K562 (cell line): ENCODE measurements around the gene GEMIN7. TPM values are rescaled to one million over a fixed set of nuclear protein-coding genes. Genes with fewer than 3 reads are reported as not detected.

Experiments
- ATAC-seq: fragments of 200-7000 bp; cut with Tn5 transposase; 3 replicates; pipeline ENCODE4 v1.9.1; 2020; ENCODE audit warnings: moderate library complexity
- BruUV-seq: library from RNA; stranded (reverse); fragments of 400-500 nt; replicated peaks from 2 replicates; lab custom pipeline; 2021; lab: Mats Ljungman, UMichigan
- CTCF ChIA-PET: fragments of 300-600 bp; formaldehyde crosslinking; extraction: SDS; loops from one replicate; lab custom pipeline; 2021; ENCODE audit warnings: low intra/inter-chr PET ratio; lab: Yijun Ruan, JAX
- POLR2A ChIA-PET: fragments of 300-600, 350-650 bp; sonication (Branson Sonifier 250); formaldehyde crosslinking; extraction: SDS; loops from one replicate; lab custom pipeline; 2021; ENCODE audit warnings: antibody characterized with exemption, inconsistent platforms; lab: Yijun Ruan, JAX
- DNase-seq, 4 experiments: peaks; one replicate each; pipeline versions ENCODE4 v3.0.0 to v3.0.0-alpha.2; 2011 to 2018; ENCODE audit warnings: low spot score in 3 of 4, mixed read lengths in 3 of 4; ENCODE audit errors: extremely low read depth in 1 of 4
- FAIRE-seq: peaks from 2 replicates; lab custom pipeline; 2011; peaks lifted over from hg19 to GRCh38; lab: Jason Lieb, UNC
- H2AFZ ChIP-seq: 2 replicates; pipeline ENCODE4 v1.6.0; 2011; ENCODE audit warnings: low read depth, low read length, control low read depth, inconsistent platforms
- H3K27ac ChIP-seq: fragments of 200-600 bp; 3 replicates; pipeline ENCODE4 v1.8.0; 2011; ENCODE audit warnings: low read depth, mild to moderate bottlenecking, control low read depth, inconsistent platforms, low read length, moderate library complexity, mixed read lengths; ENCODE audit errors: extremely low read depth
- H3K27me3 ChIP-seq, 2 experiments: fragments of 300-600 bp in 1 of 2; 2 replicates in 1 of 2; 3 replicates in 1 of 2; pipeline versions ENCODE4 v1.6.0 to v1.8.0; 2011; ENCODE audit warnings: inconsistent platforms in 2 of 2, low read length in 2 of 2, mild to moderate bottlenecking in 1 of 2, mixed read lengths in 1 of 2, moderate library complexity in 1 of 2; ENCODE audit not compliant: control insufficient read depth in 2 of 2, insufficient read depth in 2 of 2
- H3K36me3 ChIP-seq: fragments of 300-600 bp; 3 replicates; pipeline ENCODE4 v1.8.0; 2011; ENCODE audit warnings: mild to moderate bottlenecking, low read length, inconsistent platforms; ENCODE audit not compliant: control insufficient read depth, insufficient read depth
- H3K4me1 ChIP-seq, 2 experiments: fragments of 200-600 bp in 1 of 2; replicated peaks in 1 of 2; 2 replicates in 1 of 2; 3 replicates in 1 of 2; pipeline versions ENCODE4 v1.5.1 to v1.8.0; 2011; ENCODE audit warnings: inconsistent platforms in 2 of 2, low read length in 2 of 2, mild to moderate bottlenecking in 1 of 2, mixed read lengths in 1 of 2, moderate library complexity in 1 of 2; ENCODE audit not compliant: control insufficient read depth in 2 of 2, insufficient read depth in 2 of 2
- H3K4me2 ChIP-seq: 2 replicates; pipeline ENCODE4 v1.6.1; 2011; ENCODE audit warnings: low read length, control low read depth, inconsistent platforms, mixed read lengths; ENCODE audit not compliant: insufficient read depth
- H3K4me3 ChIP-seq: fragments of 200-600 bp; sonication (generic), shearing (Covaris generic); 2 replicates; pipeline ENCODE4 v1.5.1; 2016; ENCODE audit warnings: control low read depth, inconsistent platforms
- H3K79me2 ChIP-seq: fragments of 200-600 bp; 3 replicates; pipeline ENCODE4 v1.8.0; 2011; ENCODE audit warnings: low read length, inconsistent platforms; ENCODE audit not compliant: control insufficient read depth, insufficient read depth
- H3K9ac ChIP-seq, 2 experiments: 2 replicates each; pipeline versions ENCODE4 v1.6.0 to v1.6.1; 2011; ENCODE audit warnings: low read depth in 2 of 2, low read length in 2 of 2, control low read depth in 1 of 2, inconsistent platforms in 1 of 2, mild to moderate bottlenecking in 1 of 2, mixed read lengths in 1 of 2; ENCODE audit not compliant: insufficient read depth in 1 of 2
- H3K9me1 ChIP-seq: one replicate; pipeline ENCODE4 v1.6.0; 2011; ENCODE audit warnings: inconsistent platforms, mild to moderate bottlenecking, low read length, moderate library complexity; ENCODE audit not compliant: control insufficient read depth, insufficient read depth
- H3K9me3 ChIP-seq: replicated peaks from 2 replicates; pipeline ENCODE4 v1.5.1; 2011; ENCODE audit warnings: low read depth, low read length, inconsistent platforms; ENCODE audit not compliant: control insufficient read depth, insufficient read depth
- H4K20me1 ChIP-seq: replicated peaks from 2 replicates; pipeline ENCODE4 v1.6.1; 2011; ENCODE audit warnings: low read length, inconsistent platforms, mixed read lengths; ENCODE audit not compliant: control insufficient read depth, insufficient read depth
- C11orf30 ChIP-seq: fragments of 450-650 bp; IDR thresholded peaks from 2 replicates; pipeline ENCODE4 v1.6.1; 2016; ENCODE audit warnings: low read depth, mild to moderate bottlenecking
- EHMT2 ChIP-seq: fragments of 450-650 bp; IDR thresholded peaks from 2 replicates; pipeline ENCODE4 v1.6.1; 2018; ENCODE audit warnings: antibody characterized with exemption
- FUS ChIP-seq: fragments of 200-400 bp; formaldehyde crosslinking; optimal IDR thresholded peaks from 2 replicates; pipeline ENCODE3; 2017; ENCODE audit warnings: low read depth, low read length
- HIVEP1 ChIP-seq: fragments of 250-450 bp; sonication (Bioruptor Pico); IDR thresholded peaks from 2 replicates; pipeline ENCODE4 v1.4.0; 2020; ENCODE audit warnings: mild to moderate bottlenecking
- NFXL1 ChIP-seq: fragments of 450-650 bp; formaldehyde crosslinking; IDR thresholded peaks from 2 replicates; pipeline ENCODE4 v1.4.0; 2021; ENCODE audit warnings: mild to moderate bottlenecking
- NFYB ChIP-seq: IDR thresholded peaks from 2 replicates; pipeline ENCODE4 v1.6.1; 2011; ENCODE audit warnings: mild to moderate bottlenecking, moderate library complexity; ENCODE audit not compliant: insufficient read length; ENCODE audit errors: extremely low read depth
- POU5F1 ChIP-seq: fragments of 150-350 bp; IDR thresholded peaks from 2 replicates; pipeline ENCODE4 v1.6.1; 2014; ENCODE audit warnings: borderline replicate concordance, low read length, low read depth, mild to moderate bottlenecking; ENCODE audit not compliant: partially characterized antibody
- SRSF3 ChIP-seq: fragments of 200-400 bp; formaldehyde crosslinking; IDR thresholded peaks from 2 replicates; pipeline ENCODE4 v1.6.1; 2016; ENCODE audit warnings: mild to moderate bottlenecking, low read length, moderate library complexity; ENCODE audit not compliant: insufficient read depth
- ZNF143 ChIP-seq: sonication (generic); formaldehyde crosslinking; IDR thresholded peaks from 2 replicates; pipeline ENCODE4 v1.9.0; 2022; ENCODE audit warnings: mild to moderate bottlenecking, missing genetic modification reagents
- ZNF77 ChIP-seq: fragments of 250-450 bp; sonication (Bioruptor Pico); IDR thresholded peaks from 2 replicates; pipeline ENCODE4 v1.5.0; 2020
- WGBS: fragments of 100-300 bp; shearing (Covaris generic); methylation state at CpG from one replicate; pipeline ENCODE4 v1.1.6; 2016; ENCODE audit warnings: low coverage, mixed read lengths; ENCODE audit not compliant: insufficient coverage; ENCODE audit errors: missing lambda C conversion rate; 5-methylcytosine and 5-hydroxymethylcytosine counted together
- in situ Hi-C: fragments of 300-500 bp; cut with MboI; formaldehyde crosslinking; loops from 4 replicates; pipeline ENCODE4 v1.15.0; 2018; ENCODE audit warnings: inconsistent platforms, mixed read lengths
- intact Hi-C: fragments of 100-400 bp; cut with micrococcal nuclease; formaldehyde crosslinking; loops from 2 replicates; pipeline ENCODE4 v1.14.2; 2022
- polyA plus RNA-seq, 8 experiments: library from polyadenylated mRNA; depleted of rRNA in 4 of 8; stranded (reverse) in 5 of 8; unstranded in 3 of 8; fragments of >200 nt; fragmentation: Nextera tagmentation in 2 of 8; fragmentation: Illumina TruSeq in 1 of 8; extraction: Ambion mirVana in 2 of 8; extraction: Trizol in 1 of 8; gene quantifications; 2 replicates each; pipeline versions ENCODE4 v1.2.1 to v1.2.3, GENCODE V29; 2011 to 2014; ENCODE audit warnings: inconsistent platforms in 1 of 8, missing spikeins in 1 of 8
- total RNA-seq, 7 experiments: library from RNA; depleted of rRNA in 6 of 7; stranded (reverse); fragments of >200 nt in 6 of 7; fragmentation: Illumina TruSeq in 2 of 7; extraction: Trizol in 2 of 7; gene quantifications; 2 replicates each; pipeline versions ENCODE4 v1.2.1 to v1.2.3, GENCODE V29; 2011 to 2021; ENCODE audit warnings: low replicate concordance in 1 of 7
- TF ChIP-seq, protein P1 (sequence below), 2 experiments: fragments of 450-650 bp; IDR thresholded peaks; 2 replicates each; pipeline ENCODE4 v1.6.1; 2018; ENCODE audit warnings: mild to moderate bottlenecking in 2 of 2, low read depth in 1 of 2; ENCODE audit not compliant: partially characterized antibody in 2 of 2
- TF ChIP-seq, protein P2 (sequence below): sonication (generic); formaldehyde crosslinking; IDR thresholded peaks from 2 replicates; pipeline ENCODE4 v1.9.0; 2022; ENCODE audit warnings: mild to moderate bottlenecking, missing genetic modification reagents
- TF ChIP-seq, protein P3 (sequence below): fragments of 450-650 bp; IDR thresholded peaks from 2 replicates; pipeline ENCODE4 v1.6.1; 2016; ENCODE audit warnings: missing biosample characterization, missing genetic modification characterization
- TF ChIP-seq, protein P4 (sequence below): fragments of 250-450 bp; sonication (Bioruptor Pico); IDR thresholded peaks from 2 replicates; pipeline ENCODE4 v1.8.0; 2021; ENCODE audit warnings: moderate library complexity, mild to moderate bottlenecking, inconsistent platforms

The GEMIN7 gene
- total and polyA plus RNA-seq, 9 of the 15 experiments (the other 6 are each of a cell fraction or from before 2014, with no cell fraction given): 23.1 to 124 (median 54.9) TPM

DNA sequence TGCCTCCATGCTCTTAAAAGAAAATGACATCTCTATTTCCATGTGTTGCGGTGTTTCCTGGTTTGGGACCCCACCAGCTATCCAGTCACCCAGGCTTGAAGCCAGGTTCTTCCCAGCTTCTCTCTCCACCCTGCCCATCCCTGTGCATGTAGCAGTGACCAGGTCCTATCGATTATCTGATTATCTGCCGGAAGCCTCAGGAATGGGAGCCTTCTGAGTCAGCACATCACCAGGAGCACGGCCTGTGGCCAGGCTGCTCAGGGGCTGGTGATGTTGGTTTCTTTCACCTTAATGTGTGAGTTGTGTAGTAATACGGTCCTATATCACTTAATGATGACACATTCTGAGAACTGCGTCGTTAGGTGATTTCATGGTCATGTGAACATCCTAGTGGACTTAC, 47.6 kb downstream of the GEMIN7 start:
- no peaks in the 10 kb centered on the region for H3K27me3 ChIP-seq
- no peaks in the 10 kb centered on the region for H3K9me3 ChIP-seq
- BruUV-seq: no TSS peak
- H3K9ac ChIP-seq: peak overlapping the region; percentile 14 to 75; a peak in 1 of 4 replicates
- H3K4me3 ChIP-seq: no peak overlapping the region
- peak; percentile 57 for ATAC-seq
- peaks cover 10% of the 10 kb centered on the region for H3K9me1 ChIP-seq
- H2AFZ ChIP-seq: no peak overlapping the region
- intact Hi-C loops: loop anchor here (1.0 kb wide), 1 partner anchor 33 kb away; the partner anchor contains the start of gene PPP1R37
- H3K4me2 ChIP-seq: peak overlapping the region; percentile 35
- peak overlapping the region; percentile 30; the same call in 2 of the 3 replicates for H3K27ac ChIP-seq
- H3K79me2 ChIP-seq: peaks cover 37% of the 10 kb centered on the region
- H3K4me1 ChIP-seq: peaks cover 10 to 29% of the 10 kb centered on the region in 2 experiments
- POLR2A ChIA-PET: interaction anchor here (0.9 kb wide), 1 partner anchor 9 kb away, joined by 4 read pairs; no protein-coding TSS in a partner anchor
- CTCF ChIA-PET: no interaction called here
- WGBS: 32% methylated on average over 7 of the region's 7 CpGs
- peaks cover 36% of the 10 kb centered on the region for H4K20me1 ChIP-seq
- in situ Hi-C loops: no loop called here
- peak in 1 of 4 experiments; percentile 36 for DNase-seq
- peak; percentile 77 for FAIRE-seq
- H3K36me3 ChIP-seq: peaks cover 11% of the 10 kb centered on the region; the same call in 2 of the 3 replicates
- TF ChIP-seq ZNF77 (CRISPR knock-in tag) (no peak), EHMT2 (no peak), NFYB (no peak), C11orf30 (peak; percentile 66), POU5F1 (no peak), ZNF143 (CRISPR knock-in tag) (no peak), SRSF3 (no peak), HIVEP1 (CRISPR knock-in tag) (no peak), NFXL1 (no peak), FUS (no peak)
- TF ChIP-seq, protein P1, sequence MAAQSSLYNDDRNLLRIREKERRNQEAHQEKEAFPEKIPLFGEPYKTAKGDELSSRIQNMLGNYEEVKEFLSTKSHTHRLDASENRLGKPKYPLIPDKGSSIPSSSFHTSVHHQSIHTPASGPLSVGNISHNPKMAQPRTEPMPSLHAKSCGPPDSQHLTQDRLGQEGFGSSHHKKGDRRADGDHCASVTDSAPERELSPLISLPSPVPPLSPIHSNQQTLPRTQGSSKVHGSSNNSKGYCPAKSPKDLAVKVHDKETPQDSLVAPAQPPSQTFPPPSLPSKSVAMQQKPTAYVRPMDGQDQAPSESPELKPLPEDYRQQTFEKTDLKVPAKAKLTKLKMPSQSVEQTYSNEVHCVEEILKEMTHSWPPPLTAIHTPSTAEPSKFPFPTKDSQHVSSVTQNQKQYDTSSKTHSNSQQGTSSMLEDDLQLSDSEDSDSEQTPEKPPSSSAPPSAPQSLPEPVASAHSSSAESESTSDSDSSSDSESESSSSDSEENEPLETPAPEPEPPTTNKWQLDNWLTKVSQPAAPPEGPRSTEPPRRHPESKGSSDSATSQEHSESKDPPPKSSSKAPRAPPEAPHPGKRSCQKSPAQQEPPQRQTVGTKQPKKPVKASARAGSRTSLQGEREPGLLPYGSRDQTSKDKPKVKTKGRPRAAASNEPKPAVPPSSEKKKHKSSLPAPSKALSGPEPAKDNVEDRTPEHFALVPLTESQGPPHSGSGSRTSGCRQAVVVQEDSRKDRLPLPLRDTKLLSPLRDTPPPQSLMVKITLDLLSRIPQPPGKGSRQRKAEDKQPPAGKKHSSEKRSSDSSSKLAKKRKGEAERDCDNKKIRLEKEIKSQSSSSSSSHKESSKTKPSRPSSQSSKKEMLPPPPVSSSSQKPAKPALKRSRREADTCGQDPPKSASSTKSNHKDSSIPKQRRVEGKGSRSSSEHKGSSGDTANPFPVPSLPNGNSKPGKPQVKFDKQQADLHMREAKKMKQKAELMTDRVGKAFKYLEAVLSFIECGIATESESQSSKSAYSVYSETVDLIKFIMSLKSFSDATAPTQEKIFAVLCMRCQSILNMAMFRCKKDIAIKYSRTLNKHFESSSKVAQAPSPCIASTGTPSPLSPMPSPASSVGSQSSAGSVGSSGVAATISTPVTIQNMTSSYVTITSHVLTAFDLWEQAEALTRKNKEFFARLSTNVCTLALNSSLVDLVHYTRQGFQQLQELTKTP (IDR thresholded peaks at IDR 0.05; ENCODE audit: low read depth in 1 of 2, partially characterized antibody in 2 of 2): no peak
- TF ChIP-seq, protein P2, sequence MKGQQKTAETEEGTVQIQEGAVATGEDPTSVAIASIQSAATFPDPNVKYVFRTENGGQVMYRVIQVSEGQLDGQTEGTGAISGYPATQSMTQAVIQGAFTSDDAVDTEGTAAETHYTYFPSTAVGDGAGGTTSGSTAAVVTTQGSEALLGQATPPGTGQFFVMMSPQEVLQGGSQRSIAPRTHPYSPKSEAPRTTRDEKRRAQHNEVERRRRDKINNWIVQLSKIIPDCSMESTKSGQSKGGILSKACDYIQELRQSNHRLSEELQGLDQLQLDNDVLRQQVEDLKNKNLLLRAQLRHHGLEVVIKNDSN (CRISPR knock-in tag): no peak
- TF ChIP-seq, protein P3, sequence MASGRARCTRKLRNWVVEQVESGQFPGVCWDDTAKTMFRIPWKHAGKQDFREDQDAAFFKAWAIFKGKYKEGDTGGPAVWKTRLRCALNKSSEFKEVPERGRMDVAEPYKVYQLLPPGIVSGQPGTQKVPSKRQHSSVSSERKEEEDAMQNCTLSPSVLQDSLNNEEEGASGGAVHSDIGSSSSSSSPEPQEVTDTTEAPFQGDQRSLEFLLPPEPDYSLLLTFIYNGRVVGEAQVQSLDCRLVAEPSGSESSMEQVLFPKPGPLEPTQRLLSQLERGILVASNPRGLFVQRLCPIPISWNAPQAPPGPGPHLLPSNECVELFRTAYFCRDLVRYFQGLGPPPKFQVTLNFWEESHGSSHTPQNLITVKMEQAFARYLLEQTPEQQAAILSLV (tag): no peak
- TF ChIP-seq, protein P4, sequence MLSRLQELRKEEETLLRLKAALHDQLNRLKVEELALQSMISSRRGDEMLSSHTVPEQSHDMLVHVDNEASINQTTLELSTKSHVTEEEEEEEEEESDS (CRISPR knock-in tag): no peak
